ENCODE data around the gene RAD52. TPM values are rescaled to one million over a fixed set of nuclear protein-coding genes. Genes with fewer than 3 reads are reported as not detected.

The RAD52 gene
- total RNA-seq, 1 experiment from 2014 or later = 5.3 TPM

DNA sequence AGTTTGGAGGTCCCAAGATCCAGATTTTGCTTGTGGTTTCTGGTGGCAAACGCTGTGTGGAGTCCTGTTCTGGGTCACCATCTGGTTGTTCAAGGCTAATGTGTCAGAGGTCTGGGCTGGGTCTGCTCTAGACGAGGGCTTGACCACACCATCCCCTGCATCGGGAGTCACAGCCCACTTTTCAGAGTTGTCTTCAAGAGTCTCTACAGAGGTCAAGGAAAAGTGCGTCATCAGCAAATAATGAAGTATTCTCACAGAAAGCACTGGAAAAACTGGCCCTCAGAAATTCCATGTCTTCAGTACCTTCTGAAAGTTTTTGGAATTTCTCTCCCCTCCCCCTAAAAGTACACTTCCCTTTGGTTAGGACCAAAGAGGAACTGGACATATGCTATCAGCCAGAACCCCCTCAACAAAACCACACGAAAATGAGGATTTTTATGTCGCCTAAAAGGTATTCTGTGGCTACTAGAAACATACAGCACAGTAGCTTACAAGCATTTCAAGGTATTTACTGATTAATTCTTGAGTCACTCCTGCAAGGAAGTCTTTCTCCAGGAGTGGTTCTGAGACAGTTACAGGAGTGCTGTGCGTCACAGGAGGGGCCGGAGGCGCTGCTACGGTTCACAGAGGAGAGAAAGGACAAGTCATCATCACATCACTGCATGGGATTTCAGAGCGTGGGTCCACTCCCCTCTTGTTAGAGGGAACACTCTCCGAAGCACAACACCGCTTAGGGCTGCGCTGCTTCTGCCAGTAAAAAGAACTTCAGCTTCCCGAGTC, 35.4 kb downstream of the RAD52 start:
- peak; percentile 68 for DNase-seq (ENCODE audit: low spot score)

DNA sequence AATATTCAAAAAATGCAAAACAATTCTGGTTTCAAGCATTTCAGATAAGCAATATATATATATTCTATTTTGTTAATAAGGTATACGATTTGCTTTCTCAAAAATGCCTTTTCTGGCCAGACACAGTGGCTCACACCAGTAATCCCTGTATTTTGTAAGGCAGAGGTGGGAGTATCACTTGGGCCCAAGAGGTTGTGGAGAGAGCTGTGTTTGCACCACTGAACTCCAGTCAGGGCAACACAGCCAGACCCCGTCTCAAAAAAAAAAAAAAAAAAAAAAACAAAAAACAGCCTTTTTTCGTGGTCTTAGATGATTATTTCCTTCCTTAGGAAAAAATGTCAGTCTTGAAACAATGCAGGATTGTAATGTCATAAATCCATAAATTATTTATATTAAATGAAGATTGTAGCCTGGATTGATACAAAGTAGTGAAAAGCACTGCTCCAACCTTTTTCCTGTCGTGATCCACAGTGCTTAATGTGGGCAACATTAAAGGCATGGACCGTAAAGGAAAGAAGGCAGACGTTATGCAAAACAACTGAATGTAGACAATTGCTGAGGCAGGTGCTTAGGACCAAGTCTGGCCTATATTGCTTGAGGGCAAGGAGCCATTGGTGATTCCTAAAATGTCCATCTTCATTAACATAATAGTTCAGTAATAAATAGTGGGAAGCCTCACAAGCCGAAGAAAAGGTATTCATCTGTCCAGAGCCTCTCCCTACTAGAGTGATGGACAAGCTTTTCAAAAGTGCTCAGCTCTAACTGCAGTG, 36.8 kb downstream of the RAD52 start:
- no peak for DNase-seq (ENCODE audit: low spot score)

DNA sequence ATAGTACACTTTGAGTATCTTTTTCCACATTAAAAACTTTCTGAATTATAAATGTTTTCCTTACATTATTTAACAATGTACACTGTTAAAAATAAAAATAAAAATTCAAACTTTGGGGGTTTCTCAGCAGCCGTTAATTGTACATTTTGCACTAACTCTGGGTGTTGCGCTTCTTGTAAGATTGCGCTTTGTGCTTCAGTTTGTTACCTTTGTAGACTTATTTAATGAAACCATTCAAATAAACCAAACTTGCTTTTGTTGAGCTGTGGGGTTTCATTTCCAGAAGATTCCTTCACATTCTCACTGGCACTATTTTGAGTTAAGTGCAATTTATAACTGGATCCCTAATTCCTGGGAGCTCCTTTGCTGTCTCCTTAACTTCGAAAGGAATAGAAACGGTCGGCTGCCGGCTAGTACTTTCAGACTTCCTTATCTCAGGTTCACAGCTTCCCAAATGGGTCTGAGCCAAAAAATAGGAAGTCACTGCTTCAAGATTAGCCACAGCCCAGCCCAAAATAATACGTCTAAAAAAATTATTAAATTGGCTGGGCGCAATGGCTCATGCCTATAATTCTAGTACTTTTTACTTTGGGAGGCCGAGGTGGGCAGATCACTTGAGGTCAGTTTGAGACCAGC, 38.2 kb downstream of the RAD52 start:
- DNase-seq (ENCODE audit: low spot score) = no peak

DNA sequence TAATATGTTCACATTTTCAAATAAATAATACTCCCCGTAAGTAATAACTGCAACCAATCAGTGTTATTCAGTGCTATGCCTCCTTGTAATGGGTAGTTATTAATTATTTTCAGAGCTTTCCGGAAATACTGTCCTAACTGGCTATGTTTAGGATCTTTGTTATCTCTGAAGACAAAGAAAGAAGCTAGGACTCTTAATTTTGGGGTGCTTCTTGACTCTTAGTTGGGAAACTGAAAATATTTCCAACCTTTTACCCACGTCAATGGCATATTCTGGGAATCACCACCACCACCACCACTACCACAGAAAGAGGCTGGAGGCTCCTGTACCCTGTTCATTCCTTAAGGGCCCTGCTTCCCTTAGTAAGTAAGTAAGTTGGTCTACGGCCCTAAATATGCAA, 39.1 kb downstream of the RAD52 start:
- DNase-seq (ENCODE audit: low spot score) = no peak

DNA sequence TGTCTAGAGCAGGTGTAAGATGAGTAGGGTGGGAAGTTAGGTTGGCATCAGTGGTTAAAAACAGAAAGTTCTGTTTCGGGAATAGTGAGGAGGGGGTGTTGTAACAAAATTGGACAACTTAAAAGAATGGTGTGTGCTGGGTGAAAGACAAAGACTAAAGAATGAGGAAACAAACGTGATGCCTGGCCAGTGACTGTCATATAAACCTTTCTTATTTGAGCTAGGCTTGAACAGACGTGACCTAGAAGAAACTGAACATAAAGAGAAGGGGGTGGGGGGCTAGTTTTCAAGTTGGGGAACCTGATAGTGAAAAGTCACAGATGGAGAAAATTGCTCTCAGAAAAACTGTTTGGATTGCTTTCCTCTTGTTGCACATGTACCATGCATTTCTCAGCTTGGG, 39.6 kb downstream of the RAD52 start:
- no peak for DNase-seq (ENCODE audit: low spot score)

DNA sequence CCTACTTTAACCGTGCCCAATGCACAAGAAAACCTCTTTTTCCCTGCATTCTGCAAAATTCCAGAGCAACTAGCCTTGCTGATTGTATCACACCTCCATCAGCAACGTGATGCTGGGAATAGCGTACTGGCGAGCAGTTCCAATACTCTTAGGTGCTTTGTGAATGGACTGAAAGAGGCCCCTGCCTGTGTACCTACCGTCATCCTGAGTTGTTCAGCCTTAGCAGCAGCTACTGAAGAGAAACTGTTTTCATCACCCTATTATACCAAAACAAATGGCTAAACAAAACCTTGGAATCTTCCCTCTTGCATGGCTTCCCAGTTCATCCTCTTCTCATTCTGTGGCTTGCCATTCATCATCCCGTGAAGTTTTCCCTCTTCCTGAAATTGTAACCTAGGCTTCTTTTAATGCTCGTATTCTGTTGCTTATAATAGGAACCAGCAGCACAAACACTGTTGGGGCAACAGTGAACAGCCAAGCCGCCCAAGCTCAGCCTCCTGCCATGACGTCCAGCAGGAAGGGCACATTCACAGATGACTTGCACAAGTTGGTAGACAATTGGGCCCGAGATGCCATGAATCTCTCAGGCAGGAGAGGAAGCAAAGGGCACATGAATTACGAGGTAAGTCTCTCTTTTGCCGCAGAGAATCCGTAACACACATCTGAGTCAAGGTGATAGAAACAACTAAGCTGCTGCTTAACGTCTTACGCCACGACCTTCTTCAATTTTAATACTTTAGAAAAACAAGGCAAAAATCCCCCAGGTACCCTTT, 41.9 kb downstream of the RAD52 start:
- no peak for DNase-seq (ENCODE audit: low spot score)

DNA sequence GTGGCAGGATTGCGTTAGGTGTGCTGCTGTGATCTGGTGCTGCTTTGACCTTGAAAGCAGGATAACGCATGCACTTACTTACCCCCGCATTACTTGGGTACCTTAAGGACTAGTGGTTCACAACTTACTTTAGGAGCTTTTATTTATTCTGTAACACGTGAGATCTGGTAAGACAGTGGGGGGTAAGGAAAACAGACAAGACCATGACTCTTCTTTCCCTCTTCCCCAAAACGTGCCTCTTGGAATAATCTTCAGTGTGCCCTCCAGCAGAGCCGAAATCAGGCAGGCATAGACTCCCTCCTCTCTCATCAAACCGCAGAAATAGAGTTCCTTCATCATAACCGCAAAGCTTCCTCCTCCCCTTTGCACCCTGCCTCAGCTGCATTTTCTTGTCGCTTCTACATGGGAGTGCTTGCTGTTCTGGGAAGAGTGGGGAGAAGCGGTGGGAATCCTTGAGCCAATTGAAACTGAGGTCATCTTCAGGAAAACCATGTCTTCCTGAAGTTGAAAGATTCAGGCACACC, 43.4 kb downstream of the RAD52 start:
- DNase-seq (ENCODE audit: low spot score) = no peak

DNA sequence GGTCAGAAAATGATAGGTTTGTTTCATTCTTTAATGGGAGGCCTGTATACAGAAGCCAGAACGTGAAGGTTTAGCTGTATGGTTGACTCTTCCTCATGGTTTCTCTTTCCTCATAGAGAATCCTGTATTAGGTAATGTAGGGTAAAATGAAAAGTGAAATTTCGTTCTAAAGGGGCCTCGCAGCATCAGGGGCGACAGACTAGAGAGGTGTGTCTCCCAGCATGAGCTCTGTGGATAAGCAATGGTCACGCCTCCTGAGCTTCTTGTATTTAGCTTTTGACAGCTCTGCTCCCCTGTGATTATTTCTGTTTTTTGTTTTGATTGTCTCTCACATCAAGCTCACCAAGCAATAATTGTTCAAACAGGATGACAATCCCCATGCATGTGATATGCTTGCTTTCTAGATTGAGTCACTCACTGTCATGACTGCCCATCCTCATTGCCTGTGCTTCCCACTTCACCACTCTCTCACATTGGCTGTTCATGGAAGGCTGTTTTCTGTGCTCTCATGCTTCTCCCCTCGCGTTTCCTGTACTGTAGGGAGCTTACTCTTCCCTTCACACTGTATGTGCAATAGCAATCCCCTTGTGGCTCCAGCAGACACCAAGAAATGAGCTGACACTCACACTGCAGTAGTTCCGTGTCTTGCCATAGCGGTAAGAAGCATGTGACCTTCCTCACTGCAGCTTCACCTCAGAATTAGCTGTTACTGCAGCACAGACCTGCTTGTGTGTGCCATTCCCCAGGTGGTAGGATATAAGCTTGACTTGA, 44.0 kb downstream of the RAD52 start:
- no peak for DNase-seq (ENCODE audit: low spot score)

DNA sequence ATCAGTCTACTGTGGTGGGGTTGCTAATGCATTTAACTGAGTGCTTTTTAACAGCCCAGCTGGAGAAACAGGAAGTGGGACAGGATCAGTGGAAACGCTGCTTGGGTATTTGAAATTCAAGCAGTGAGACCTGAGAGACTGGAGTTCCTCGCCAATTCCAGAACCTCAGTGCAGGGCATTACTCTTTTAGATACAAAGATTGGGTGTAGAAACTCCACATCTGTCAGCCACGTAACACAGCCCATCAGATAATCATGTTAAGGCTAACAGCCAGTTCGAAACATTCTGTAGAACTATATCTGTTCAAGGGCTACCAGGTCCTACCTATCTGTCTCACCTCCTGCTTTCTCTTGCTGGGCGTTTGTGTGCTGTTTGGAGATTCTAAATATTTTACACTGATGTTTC, 45.5 kb downstream of the RAD52 start:
- no peak for DNase-seq (ENCODE audit: low spot score)

DNA sequence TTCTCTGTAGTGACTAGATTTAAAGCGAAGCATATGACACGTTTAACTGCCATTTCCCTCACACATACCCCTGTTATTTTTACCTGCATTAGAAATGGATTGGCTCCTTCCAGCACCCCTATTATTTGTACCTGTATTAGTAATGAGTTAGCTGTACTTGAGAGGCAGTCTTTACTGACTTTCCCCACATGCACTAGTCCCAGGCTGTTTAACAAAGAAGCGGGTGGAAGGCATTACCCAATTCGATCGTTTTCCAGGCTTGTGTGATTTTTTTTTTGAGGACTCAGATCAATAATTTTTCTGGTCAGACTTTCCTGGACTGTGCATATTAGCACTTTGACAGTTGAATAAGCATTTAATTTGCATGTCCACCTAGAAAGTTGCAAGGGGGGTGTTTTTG, 46.4 kb downstream of the RAD52 start:
- no peak for DNase-seq (ENCODE audit: low spot score)

DNA sequence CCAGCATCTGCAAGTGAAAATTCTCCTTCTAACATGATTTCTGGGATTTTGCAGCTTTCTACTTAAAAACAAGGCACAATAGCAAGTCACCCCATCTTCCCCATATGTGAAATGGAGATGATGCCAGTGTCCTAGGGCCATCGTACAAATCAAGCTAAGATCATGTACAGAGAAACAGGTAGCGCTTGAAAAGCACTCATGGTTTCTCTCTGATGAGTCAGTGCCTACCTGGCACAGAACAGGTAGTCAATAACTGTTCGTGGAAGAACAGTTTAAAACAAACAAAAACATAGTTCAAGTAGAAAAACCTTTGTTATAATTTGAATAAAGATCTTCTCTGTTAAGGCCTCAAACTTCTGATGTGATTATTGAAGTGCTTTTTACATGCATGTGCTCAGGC, 46.9 kb downstream of the RAD52 start:
- DNase-seq (ENCODE audit: low spot score) = no peak

DNA sequence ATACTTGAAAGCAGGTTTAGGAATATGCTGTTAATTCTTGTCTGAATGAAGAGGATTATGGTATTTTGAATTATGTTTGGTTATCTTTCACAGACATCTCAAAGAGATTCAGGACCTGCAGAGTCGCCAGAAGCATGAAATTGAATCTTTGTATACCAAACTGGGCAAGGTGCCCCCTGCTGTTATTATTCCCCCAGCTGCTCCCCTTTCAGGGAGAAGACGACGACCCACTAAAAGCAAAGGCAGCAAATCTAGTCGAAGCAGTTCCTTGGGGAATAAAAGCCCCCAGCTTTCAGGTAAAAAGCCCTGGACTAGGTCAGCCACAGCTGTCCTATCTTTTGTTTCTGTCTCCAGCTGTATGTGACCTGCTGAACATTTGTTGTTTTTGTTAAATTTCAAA, 52.1 kb downstream of the RAD52 start:
- no peak for DNase-seq (ENCODE audit: low spot score)

DNA sequence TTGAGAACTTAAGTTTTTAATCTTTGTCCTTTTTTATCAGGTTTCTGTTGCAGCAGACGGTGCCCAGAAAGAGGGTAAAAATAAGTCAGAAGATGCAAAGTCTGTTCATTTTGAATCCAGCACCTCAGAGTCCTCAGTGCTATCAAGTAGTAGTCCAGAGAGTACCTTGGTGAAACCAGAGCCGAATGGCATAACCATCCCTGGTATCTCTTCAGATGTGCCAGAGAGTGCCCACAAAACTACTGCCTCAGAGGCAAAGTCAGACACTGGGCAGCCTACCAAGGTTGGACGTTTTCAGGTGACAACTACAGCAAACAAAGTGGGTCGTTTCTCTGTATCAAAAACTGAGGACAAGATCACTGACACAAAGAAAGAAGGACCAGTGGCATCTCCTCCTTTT, 53.5 kb downstream of the RAD52 start:
- no peak for DNase-seq (ENCODE audit: low spot score)

DNA sequence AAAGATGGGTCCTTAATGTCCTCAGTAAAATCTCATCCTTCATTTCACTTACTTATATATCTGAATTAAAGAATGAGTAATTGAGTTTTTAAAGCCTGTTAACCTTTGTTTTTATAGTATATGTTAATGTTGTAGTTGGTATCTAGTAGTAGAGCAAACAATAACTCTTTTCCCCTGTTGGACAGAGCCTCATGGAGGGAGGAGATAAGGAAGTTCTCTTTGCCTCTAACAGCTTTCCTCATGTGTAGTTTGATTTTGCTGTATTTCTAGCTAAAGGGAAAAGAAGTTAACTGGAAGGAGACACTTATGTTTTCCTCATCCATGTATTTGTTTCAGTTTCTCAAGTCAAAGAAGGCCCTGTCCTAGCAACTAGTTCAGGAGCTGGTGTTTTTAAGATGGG, 55.3 kb downstream of the RAD52 start:
- DNase-seq (ENCODE audit: low spot score) = no peak

DNA sequence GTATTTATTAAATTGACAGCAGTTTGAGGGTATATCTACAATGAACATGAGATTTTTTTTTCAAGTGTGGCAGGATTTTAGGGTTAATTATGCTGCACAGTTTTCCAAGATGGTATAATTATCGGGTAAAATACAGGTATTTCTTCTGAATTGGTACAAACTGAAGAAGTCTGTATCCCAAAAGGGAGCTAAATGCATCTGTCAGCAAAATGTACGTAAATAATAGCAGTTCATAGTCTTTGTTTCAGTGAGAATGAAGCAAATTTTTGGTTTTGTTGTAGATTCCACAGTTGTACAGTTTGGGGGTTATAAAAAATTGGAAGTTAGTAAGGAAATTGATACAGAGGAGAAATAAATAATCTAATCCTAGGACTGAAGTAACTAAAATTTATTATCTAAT, 63.3 kb downstream of the RAD52 start:
- no peak for DNase-seq (ENCODE audit: low spot score)

DNA sequence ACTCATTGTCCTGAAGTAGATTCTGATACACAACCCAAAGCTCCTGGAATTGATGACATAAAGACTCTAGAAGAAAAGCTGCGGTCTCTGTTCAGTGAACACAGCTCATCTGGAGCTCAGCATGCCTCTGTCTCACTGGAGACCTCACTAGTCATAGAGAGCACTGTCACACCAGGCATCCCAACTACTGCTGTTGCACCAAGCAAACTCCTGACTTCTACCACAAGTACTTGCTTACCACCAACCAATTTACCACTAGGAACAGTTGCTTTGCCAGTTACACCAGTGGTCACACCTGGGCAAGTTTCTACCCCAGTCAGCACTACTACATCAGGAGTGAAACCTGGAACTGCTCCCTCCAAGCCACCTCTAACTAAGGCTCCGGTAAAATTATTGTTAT, 63.8 kb downstream of the RAD52 start:
- DNase-seq (ENCODE audit: low spot score) = no peak

DNA sequence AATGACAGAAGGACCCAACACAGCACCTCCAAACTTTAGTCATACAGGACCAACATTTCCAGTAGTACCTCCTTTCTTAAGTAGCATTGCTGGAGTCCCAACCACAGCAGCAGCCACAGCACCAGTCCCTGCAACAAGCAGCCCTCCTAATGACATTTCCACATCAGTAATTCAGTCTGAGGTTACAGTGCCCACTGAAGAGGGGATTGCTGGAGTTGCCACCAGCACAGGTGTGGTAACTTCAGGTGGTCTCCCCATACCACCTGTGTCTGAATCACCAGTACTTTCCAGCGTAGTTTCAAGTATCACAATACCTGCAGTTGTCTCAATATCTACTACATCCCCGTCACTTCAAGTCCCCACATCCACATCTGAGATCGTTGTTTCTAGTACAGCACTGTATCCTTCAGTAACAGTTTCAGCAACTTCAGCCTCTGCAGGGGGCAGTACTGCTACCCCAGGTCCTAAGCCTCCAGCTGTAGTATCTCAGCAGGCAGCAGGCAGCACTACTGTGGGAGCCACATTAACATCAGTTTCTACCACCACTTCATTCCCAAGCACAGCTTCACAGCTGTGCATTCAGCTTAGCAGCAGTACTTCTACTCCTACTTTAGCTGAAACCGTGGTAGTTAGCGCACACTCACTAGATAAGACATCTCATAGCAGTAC, 64.6 kb downstream of the RAD52 start:
- DNase-seq (ENCODE audit: low spot score) = no peak

DNA sequence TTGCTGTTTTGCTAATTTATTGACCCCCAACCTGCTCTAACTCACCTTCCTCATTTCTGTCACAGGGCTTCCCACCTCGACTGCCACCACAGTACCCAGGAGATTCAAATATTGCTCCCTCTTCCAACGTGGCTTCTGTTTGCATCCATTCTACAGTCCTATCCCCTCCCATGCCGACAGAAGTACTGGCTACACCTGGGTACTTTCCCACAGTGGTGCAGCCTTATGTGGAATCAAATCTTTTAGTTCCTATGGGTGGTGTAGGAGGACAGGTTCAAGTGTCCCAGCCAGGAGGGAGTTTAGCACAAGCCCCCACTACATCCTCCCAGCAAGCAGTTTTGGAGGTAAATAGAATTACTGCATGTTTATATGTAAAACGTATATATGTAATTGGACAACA, 68.8 kb downstream of the RAD52 start:
- DNase-seq (ENCODE audit: low spot score) = no peak

DNA sequence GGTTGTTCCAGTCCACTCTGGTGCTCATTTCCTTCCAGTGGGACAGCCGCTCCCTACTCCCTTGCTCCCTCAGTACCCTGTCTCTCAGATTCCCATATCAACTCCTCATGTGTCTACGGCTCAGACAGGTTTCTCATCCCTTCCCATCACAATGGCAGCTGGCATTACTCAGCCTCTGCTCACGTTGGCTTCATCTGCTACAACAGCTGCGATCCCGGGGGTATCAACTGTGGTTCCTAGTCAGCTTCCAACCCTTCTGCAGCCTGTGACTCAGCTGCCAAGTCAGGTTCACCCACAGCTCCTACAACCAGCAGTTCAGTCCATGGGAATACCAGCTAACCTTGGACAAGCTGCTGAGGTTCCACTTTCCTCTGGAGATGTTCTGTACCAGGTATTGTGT, 69.9 kb downstream of the RAD52 start:
- peak; percentile 2 for DNase-seq (ENCODE audit: low spot score)

DNA sequence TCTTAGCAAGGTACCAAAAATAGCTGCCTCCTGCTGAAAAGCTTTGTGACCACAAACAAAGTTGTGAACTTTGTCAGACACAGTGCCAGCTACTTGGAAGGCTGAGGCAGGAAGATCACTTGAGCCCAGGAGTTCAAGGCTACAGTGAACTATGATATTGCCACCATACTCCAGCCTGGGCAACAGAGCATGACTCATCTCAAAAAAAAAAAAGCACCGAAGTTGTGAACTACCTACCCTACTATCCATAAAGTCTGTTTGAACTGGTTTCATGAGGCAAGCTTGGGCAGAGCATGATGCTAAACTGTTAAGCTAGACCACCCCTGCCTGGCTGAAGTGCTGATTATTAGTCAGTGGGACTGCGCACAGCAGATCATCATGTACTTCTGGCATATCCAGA, 75.5 kb downstream of the RAD52 start:
- peak; percentile 8 for DNase-seq (ENCODE audit: low spot score)

DNA sequence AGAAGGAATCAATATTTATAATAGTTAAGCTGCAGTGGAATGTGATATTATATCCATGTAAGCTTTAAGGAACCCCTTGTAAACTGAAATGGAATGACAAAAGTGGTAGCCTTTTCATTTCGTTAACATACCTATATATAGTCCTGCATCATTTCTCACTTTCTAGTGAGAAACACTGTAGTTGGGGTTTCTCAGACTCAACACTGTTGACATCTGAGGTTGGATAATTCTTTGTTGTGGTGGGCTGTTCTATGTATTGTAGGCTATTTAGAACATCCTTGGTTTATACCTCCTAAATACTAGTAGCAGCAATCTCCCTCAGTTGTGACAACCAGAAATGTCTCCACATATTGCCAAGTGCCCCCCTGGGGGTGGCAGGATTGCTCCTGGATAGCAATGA, 79.1 kb downstream of the RAD52 start:
- no peak for DNase-seq (ENCODE audit: low spot score)

All from A172 (cell line).